HepG2 (cell line): ENCODE results near the gene E2F1.

Experiments
- E2F1 ChIP-seq: sonication (generic); formaldehyde crosslinking; IDR thresholded peaks from 2 replicates; pipeline ENCODE4 v1.5.0; 2020; ENCODE audit warnings: missing genetic modification reagents
- HCFC1 ChIP-seq: fragments of 150-350 bp; IDR thresholded peaks from 2 replicates; pipeline ENCODE4 v1.6.1; 2014; ENCODE audit warnings: low read depth, low read length
- MAFF ChIP-seq: IDR thresholded peaks from 2 replicates; pipeline ENCODE4 v1.6.1; 2011; ENCODE audit warnings: low read depth, low read length, improper control_type of control experiment
- MTA3 ChIP-seq: sonication (generic); formaldehyde crosslinking; IDR thresholded peaks from 2 replicates; pipeline ENCODE4 v1.4.0; 2020; ENCODE audit warnings: missing genetic modification reagents
- PAWR ChIP-seq: sonication (generic); formaldehyde crosslinking; IDR thresholded peaks from 2 replicates; pipeline ENCODE4 v1.4.0; 2020; ENCODE audit warnings: missing genetic modification reagents, mild to moderate bottlenecking, borderline replicate concordance
- POLR2A ChIP-seq, 2 experiments: IDR thresholded peaks; 2 replicates each; pipeline ENCODE4 v1.6.1; 2011; ENCODE audit warnings: low read depth in 2 of 2, low read length in 2 of 2, mild to moderate bottlenecking in 1 of 2, moderate library complexity in 1 of 2; ENCODE audit not compliant: insufficient read depth in 1 of 2
- REST ChIP-seq, 2 experiments: IDR thresholded peaks; 2 replicates each; pipeline ENCODE4 v1.6.1; 2011 to 2012; ENCODE audit warnings: low read length in 2 of 2, borderline replicate concordance in 1 of 2, low read depth in 1 of 2, mild to moderate bottlenecking in 1 of 2, moderate library complexity in 1 of 2
- RFX3 ChIP-seq: IDR thresholded peaks from 2 replicates; pipeline ENCODE4 v1.6.1; 2016; ENCODE audit warnings: missing biosample characterization, missing genetic modification reagents
- RFX5 ChIP-seq: IDR thresholded peaks from 2 replicates; pipeline ENCODE4 v1.6.1; 2011; ENCODE audit warnings: low read depth, low read length, improper control_type of control experiment
- SMC3 ChIP-seq: IDR thresholded peaks from 2 replicates; pipeline ENCODE4 v1.6.1; 2011; ENCODE audit warnings: low read length, improper control_type of control experiment
- TFAP4 ChIP-seq: sonication (generic); IDR thresholded peaks from 2 replicates; pipeline ENCODE4 v1.6.1; 2016; ENCODE audit warnings: low read depth, borderline replicate concordance
- ZNF782 ChIP-seq: sonication (generic); formaldehyde crosslinking; IDR thresholded peaks from 2 replicates; pipeline ENCODE4 v1.4.0; 2020; ENCODE audit warnings: missing genetic modification reagents, mild to moderate bottlenecking, borderline replicate concordance
- TF ChIP-seq, protein P1 (sequence below): sonication (generic); formaldehyde crosslinking; IDR thresholded peaks from 2 replicates; pipeline ENCODE4 v1.5.0; 2020; ENCODE audit warnings: mild to moderate bottlenecking, missing genetic modification reagents, moderate library complexity
- TF ChIP-seq, protein P2 (sequence below): sonication (generic); formaldehyde crosslinking; IDR thresholded peaks from 2 replicates; pipeline ENCODE4 v1.9.0; 2021; ENCODE audit warnings: missing genetic modification reagents, borderline replicate concordance

- TF ChIP-seq RFX3 (CRISPR knock-in tag) (no peak), MTA3 (no peak), POLR2A (IDR thresholded peaks at IDR 0.05; ENCODE audit: insufficient read depth in 1 of 2, low read depth in 2 of 2, low read length in 2 of 2) (no peak), HCFC1 (no peak), TFAP4 (no peak), E2F1 (CRISPR knock-in tag) (no peak), MAFF (no peak), PAWR (CRISPR knock-in tag) (no peak), REST (IDR thresholded peaks at IDR 0.05; ENCODE audit: borderline replicate concordance in 1 of 2, low read depth in 1 of 2, low read length in 2 of 2) (no peak), ZNF782 (no peak), RFX5 (no peak), SMC3 (no peak)
- TF ChIP-seq, protein P1, sequence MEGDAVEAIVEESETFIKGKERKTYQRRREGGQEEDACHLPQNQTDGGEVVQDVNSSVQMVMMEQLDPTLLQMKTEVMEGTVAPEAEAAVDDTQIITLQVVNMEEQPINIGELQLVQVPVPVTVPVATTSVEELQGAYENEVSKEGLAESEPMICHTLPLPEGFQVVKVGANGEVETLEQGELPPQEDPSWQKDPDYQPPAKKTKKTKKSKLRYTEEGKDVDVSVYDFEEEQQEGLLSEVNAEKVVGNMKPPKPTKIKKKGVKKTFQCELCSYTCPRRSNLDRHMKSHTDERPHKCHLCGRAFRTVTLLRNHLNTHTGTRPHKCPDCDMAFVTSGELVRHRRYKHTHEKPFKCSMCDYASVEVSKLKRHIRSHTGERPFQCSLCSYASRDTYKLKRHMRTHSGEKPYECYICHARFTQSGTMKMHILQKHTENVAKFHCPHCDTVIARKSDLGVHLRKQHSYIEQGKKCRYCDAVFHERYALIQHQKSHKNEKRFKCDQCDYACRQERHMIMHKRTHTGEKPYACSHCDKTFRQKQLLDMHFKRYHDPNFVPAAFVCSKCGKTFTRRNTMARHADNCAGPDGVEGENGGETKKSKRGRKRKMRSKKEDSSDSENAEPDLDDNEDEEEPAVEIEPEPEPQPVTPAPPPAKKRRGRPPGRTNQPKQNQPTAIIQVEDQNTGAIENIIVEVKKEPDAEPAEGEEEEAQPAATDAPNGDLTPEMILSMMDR (CRISPR knock-in tag): no peak
- TF ChIP-seq, protein P2, sequence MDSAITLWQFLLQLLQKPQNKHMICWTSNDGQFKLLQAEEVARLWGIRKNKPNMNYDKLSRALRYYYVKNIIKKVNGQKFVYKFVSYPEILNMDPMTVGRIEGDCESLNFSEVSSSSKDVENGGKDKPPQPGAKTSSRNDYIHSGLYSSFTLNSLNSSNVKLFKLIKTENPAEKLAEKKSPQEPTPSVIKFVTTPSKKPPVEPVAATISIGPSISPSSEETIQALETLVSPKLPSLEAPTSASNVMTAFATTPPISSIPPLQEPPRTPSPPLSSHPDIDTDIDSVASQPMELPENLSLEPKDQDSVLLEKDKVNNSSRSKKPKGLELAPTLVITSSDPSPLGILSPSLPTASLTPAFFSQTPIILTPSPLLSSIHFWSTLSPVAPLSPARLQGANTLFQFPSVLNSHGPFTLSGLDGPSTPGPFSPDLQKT: no peak
Measured at GRCh38 chr20:33687370-33687915, 1.3 kb upstream of the E2F1 start.
